ENCODE data around the gene ZNF330.
A peak's percentile ranks its signal among the peaks of the same experiment; 100 is the strongest.
"Not testable (repeated sequence)": the region's sequence is repeated elsewhere in the genome, so short reads cannot be mapped to it uniquely, and the experiment has no call there.

The ZNF330 gene

GRCh38 chr4:141220691-141221659 is at the start of gene ZNF330:
Gene ZNF330 (plus strand): TSS chr4:141220895. CDS start chr4:141222372, 1,477 bp downstream.
- peak; percentile 64 to 65 for DNase-seq (ENCODE audit: low read depth in 2 of 2)

DNA sequence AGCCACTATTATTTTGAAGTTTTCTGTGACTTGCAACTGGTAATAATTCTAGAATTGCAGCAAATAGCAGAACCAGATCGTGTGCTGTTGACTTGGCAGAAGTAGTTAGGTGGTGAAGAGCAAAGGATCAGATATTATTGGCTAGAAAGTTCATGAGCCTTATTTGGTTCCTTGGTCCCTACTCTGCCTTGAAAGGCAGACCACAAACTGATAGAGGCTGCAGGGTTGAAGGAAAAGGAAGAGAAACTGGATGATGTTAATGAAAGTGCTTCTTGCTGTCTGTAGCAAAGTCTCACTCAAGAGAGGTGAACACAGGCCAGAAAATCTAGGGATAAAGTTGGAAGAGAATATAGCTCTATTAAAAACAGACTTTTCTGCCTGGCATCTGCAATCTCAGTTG is 46.2 kb upstream of the ZNF330 start:
- no peak for DNase-seq (ENCODE audit: low read depth in 2 of 2)

- DNase-seq (ENCODE audit: low read depth in 2 of 2): no peak
These were observed 43.5 kb upstream of the ZNF330 start for GRCh38 chr4:141177171-141177570.

- DNase-seq (ENCODE audit: low read depth in 2 of 2): no peak
These were observed 41.0 kb upstream of the ZNF330 start for GRCh38 chr4:141179474-141180373.

- DNase-seq (ENCODE audit: low read depth in 2 of 2): no peak
These were observed 39.5 kb upstream of the ZNF330 start for GRCh38 chr4:141180991-141181761.

- not testable (repeated sequence) for DNase-seq (ENCODE audit: low read depth in 2 of 2)
These were observed 37.2 kb upstream of the ZNF330 start for GRCh38 chr4:141183491-141183890.

DNA sequence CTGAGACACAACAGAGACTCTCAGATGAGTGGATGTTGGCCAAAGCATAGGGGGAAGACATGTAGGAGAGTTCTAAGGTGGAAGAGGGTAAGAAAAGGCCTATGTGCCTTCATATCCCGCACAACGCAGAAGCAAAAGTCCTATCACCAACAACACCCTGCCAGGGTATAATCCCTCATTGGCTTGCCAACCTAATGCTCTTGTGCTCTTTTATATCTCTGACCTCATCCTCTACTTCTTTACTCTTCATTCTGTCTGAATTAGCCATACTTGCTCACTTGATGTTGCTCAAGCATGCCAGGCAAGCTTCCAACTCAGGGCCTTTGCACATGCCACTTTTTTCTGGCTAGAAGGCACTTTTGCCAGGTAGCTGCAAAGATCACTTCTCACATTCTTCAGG is 28.1 kb upstream of the ZNF330 start:
- no peak for DNase-seq (ENCODE audit: low read depth in 2 of 2)

DNA sequence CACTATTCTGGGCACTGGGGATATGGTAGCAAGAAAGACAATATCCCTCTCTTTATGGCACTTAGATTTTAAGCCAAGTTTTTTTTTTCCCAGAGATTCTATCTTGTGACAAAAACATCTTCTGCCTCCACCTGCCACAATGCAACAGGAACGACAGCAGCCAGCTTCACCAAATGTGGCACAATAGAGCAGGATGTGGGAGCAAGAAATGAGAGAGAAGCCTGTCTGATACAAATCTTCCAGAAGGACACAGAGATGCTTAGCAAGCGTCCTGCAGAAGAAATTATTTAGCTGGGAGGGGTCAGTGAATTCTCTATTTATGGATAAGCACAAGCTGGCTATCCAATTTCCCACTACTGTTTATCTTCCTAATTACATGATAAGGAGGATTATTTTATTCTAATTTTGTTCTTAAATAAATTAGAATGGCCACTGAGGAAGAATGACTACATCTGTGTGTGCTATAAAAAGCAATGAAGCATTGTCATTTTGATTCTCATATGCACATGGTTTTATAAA is 27.1 kb upstream of the ZNF330 start:
- no peak for DNase-seq (ENCODE audit: low read depth in 2 of 2)

DNA sequence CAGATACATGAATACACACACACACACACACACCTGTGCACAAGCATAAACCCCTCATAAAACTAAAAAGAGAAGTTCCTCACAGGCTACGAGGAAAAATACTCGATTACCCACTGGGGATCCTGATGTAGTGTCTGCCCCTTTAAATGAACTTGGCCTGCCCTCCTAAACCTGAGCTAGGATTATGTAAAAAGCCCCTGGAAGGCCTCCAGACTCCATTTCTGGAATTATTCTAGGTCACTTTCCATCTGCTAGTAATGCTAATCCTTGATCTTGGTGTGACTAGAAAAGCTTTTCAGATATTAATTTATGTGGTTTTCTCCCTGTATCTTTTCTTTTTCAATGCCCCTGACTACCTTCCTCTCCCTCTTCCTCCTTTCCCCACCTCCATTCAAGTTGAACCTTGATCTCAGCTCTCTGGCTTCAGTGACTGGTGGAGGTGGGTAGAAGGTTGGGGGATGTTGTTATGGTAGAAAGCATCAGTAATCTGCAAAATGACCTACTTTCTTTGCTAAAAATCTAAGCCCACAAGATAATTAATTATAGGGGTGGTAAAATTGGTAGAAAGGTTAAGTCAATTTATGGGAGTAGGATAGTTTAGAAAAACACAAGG is 25.5 kb upstream of the ZNF330 start:
- no peak for DNase-seq (ENCODE audit: low read depth in 2 of 2)

GRCh38 chr4:141196227-141196933 is 24.3 kb upstream of the ZNF330 start:
- no peak for DNase-seq (ENCODE audit: low read depth in 2 of 2)

DNA sequence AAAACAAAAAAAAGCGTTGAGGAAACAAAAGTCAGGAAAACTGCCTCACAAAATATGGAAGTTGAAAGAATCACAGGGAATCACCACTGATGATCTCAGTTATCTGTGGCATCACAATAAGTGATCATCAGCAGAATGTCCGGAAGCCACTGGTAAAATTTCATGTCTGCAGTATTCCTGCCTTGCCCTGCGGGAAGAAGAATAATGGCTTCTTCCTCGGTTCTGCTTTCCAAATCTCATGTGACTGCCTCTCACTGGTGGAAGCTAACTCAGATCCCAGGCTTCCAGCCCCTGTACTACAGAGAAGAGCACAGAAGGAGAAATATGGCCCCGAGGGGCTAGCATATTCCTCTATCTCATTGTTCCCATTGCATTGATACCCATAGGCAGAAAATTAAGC is 12.7 kb upstream of the ZNF330 start:
- DNase-seq (ENCODE audit: low read depth in 2 of 2): no peak

DNA sequence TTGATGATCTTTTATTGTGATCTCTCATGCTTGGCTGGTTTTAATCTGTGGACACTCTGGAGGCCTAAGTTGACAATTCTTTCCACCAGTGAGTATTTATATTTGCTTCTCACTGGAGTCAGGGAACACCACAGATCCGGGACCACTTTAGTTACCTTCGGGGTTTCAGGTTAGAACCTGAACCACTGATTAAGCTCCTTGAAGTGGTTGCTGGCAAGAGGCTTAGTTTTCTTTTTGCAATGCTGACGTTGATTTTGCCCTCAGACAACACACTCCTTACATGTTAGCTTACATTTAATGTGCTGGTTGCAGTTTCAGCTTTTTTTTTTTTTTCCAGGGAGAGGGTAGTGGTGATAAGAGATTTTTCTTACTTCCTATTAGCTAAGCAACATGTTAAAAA is 10.5 kb upstream of the ZNF330 start:
- DNase-seq (ENCODE audit: low read depth in 2 of 2): no peak

DNA sequence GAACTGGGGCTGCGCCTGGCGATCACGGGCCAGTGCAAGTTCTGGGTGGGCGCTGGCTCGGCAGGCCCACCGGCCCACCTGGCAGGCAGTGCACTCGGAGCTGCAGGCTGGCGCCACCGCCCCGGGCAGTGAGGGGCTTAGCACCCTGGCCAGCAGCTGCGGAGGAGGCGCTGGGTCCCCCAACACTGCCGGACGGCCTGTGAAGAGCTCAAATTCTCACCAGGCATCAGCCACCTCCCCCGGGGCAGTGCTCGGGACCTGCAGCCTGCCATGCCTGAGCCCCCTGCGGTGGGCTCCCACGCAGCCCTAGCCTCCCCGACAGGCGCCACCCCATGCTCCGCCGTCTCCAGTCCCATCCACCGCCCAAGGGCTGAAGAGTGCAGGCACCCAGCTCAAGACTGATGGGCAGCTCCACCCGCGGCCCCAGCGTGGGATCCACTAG is 7.1 kb upstream of the ZNF330 start:
- DNase-seq (ENCODE audit: low read depth in 2 of 2): no peak

DNA sequence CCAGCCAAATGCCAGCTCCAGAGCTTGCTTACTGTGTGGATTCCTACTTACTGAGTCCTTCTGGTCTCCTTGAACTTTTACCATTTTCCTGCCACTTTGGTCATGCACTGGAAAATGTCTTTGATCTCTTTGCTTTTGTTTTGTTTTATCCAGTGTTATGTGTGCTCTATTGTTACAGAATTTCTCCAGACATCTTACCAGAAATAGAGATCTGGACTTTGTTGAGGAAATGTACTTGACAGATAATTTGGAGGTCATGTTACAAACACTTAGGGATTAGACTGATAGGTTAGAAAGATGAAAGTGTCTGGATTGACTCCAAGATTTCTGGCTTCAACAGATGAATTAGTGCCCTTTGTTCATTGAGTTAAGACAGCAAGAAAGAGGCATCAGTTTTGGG is 5.7 kb upstream of the ZNF330 start:
- no peak for DNase-seq (ENCODE audit: low read depth in 2 of 2)

DNA sequence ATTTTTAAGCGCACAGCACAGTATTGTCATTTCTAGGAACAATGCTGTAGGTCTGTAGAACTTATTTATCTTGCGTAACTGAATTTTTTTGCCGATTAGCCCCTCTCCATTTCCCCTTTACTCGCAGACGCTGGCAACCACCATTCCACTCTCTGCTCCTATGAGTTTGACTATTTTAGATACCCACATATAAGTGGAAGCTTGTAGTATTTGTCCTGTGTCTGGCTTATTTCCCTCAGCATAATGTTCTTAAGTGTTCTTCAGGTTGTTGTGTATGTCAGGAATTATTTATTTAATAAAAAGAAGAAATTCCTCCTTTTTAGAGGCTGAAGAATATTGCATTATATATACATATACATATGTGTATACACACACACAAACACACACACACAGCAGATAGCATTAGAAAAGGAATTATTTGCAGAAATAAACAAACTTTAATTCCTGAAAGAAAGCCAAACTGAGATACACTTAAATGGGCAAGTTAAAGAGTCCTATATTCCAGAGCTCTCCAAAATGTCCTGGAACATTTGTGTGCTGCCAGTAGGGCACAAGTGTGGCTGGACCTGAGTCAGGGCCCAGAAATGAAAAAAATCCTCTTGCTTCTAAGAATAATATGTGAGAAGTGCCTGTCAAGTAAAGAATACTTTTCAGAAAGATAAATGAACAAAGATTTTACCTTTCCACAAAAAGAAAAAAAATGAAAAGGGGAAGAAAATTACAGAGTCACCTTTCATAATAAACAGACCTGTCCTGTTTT is 4.5 kb upstream of the ZNF330 start:
- no peak for DNase-seq (ENCODE audit: low read depth in 2 of 2)

DNA sequence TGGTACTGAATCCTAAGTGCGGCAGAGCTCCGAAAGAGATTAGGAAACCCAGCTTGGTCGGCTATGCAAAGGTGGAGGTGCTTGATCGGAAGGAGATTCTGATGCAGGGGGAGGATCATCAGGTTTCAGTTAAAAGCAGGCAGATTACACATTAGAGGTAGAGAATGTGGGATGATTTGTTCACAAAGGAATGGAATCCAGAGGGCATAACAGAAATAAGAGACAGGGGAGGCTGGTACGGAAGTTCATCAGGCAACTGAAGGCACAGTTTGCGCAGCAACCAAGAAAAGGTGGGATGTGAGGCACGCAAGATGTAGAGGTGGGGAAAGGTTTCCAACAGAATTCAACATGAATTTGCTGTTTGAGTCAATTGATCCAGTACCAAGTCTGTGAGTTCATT is 424 bp upstream of the ZNF330 start:
- DNase-seq (ENCODE audit: low read depth in 2 of 2): no peak

DNA sequence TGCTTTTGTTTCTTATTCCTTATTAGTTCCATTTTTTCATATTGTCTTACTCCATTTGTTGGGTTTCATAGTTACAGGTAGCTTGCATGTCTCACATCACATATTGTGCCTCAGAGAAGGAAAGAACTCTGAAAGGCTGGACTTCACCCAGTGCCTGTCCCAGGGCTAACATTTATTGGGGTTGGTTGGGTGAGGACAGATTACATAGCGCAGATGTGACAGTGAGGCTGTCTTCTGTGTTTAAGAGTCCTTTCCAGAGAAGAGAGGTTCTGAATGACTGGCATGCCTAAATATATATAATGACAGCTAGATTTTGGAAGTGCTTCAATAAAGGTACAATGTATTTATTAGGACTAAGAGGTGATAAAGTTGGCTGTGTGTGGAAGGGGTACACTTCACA is 2.7 kb downstream of the ZNF330 start:
- DNase-seq (ENCODE audit: low read depth in 2 of 2): no peak

- not testable (repeated sequence) for DNase-seq (ENCODE audit: low read depth in 2 of 2)
These were observed 6.6 kb downstream of the ZNF330 start for GRCh38 chr4:141227280-141227679.

DNA sequence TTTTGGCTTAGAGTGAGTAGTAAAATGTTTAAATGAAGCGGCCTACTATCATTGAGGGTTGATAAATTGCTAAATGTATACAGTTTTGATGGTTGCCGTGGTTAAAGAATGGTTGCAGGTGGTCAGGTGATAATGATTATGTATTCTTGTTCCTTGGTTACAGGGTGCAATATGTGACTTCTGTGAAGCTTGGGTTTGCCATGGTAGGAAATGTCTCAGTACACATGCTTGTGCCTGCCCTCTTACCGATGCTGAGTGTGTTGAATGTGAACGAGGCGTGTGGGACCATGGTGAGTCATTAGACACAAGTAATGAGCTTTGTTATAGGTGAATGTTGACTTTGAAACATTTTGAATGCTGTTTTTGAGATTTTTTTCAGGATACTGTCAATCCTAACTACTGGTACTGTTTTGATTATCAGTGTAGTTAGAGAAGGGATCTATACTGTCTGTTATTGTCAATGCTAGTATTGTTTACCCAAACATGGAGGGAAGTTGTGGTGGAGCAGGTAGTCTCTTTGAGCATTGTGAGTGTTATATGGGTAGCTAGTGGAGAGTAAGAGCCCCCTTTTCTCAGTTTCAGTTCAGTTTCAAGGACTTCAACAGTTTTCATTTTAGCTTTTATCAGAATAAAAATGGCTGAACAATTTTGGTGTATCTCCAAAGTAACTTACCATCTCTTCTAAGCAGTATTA is 8.9 kb downstream of the ZNF330 start:
- DNase-seq (ENCODE audit: low read depth in 2 of 2): no peak

Data from stimulated activated CD8-positive, alpha-beta memory T cell treated with anti-CD3 and anti-CD28 coated beads, Interleukin-15, amount 100 ng/mL, for 4 hours (primary cell).